SIG-M5 treated with dmso at 0.1 percent for 504 hours (cell line): Measurements from ENCODE around the gene KCNC2.

Experiments
- DNase-seq: peaks from one replicate; lab custom pipeline; 2025; ENCODE audit not compliant: unreplicated experiment; lab: John Stamatoyannopoulos, UW

The KCNC2 gene

DNA sequence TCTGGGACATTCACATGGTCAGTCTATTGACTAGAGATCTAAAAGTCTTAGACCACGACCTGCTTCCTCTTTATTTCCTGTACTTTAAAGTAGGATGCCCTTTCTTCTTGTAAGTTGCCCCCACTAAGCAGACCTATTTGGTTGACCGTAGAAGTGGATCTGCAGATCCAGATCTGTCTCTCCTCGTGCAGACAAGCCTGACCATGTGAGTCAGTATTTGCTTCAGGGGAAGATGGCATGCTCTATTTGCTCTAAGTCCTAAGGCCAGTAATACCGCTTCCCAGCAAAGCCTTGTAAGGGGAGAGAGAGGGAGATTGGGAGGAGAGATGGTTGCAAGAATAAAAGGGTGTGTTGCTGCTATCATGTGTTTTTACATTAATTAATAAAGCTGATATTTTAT, 46.8 kb downstream of the KCNC2 start:
- no peak for DNase-seq

DNA sequence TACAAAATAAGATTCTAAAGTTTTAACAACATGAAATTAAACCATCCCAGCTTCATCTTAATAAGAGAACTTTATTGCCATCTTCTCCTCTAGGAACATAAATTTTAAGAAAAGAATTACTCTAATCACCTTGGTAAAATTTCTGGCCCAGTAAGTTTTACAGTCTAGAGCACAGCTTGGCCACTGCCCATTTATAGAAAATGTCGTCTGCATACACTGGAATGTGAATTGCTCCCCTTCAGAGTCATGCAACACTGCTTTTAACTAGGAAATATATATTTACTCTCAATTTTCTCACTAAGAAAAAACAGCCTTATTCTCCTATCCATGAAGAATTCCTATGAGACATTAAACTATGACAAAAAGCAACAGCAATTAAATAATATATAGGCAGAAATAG, 48.2 kb downstream of the KCNC2 start:
- DNase-seq: no peak

DNA sequence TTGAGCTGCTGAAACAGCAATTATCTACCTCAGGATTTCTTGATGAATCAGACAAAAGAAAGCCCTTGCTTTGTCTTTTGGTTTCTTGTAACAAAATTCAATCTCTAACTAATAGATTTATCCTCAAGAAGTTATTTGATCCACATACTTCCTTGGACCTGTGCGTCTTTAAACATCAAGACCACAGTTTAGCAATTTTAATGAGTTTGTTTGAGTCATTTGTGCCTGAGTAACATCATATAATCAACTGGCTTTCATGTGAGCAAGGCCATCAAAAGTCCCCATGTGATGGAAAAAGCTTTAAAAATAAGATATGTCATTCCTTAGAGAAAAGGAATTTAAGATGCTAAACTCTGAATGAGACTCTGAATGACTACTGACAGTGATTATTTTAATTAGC, 52.3 kb downstream of the KCNC2 start:
- DNase-seq: no peak

DNA sequence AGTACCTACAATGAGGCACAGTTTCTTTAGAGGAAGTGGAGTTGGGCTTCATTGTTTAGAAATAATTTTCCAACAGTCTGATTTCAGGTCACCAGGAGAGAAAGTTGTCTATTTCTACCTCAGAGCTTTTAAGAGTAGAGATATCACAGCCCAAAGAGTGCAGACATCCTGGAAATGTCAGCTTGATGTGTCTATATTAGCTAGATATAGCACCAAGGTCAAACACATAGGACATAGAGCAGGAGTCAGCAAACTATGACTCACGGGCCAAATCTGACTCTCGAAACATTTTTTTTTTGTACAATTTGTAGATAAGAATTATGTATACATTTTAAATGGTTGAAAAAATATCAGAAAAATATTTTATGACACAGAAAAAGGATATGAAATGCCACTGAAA, 53.7 kb downstream of the KCNC2 start:
- no peak for DNase-seq

DNA sequence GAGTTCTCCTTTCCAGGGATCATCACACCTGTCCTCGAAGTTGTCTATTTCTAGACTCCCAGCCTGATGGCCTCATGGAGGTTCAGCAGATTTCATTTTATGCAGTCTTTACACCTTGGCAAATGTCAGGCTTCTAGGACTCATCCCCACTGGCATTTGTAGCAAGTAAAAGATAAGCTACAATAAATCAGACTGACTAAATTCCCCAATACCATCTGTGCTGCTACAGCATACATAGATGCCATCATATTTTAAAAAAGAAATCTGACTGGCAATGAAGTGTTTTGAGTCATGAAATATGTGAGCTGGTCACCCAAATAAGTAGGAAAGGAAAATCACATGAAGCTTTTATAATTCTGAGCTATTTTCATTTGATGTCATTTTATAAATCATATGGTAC, 55.3 kb downstream of the KCNC2 start:
- DNase-seq: no peak

DNA sequence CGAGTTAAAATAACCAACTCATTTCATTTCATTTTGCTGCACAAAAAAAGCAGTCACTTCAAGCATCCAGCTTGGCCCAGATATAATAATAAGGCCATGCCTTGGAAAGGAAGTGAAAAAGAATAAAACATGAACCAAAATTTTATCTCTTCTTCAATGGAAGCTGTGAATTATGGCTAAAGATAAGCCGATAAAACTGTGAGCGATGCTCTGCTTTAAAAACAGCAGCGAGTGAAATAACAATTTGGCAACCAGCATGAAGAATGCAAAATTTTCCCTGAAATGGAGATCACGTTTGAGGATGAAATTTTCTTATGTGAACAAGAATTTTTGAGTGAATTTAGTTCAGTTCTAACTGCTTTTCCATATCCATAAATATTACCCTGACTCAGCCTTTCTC, 70.4 kb downstream of the KCNC2 start:
- no peak for DNase-seq

DNA sequence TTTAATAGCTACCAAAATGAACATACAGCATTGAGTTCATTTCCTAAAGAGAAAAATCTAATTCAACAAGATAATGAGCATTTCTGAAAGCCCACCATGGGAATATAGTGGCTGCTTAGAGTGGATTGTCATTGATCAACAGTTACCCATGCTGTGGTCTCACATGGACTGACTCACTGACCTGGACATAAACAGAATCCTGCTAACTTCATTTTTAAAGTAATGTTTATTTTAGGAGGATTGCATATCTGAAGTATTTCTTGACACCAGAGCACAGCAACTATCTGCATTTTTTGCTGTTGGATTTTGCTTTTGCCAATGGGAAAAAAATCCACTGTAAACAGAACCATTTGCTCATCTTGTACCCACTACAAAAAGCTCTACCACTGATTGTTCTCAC, 71.7 kb downstream of the KCNC2 start:
- no peak for DNase-seq

DNA sequence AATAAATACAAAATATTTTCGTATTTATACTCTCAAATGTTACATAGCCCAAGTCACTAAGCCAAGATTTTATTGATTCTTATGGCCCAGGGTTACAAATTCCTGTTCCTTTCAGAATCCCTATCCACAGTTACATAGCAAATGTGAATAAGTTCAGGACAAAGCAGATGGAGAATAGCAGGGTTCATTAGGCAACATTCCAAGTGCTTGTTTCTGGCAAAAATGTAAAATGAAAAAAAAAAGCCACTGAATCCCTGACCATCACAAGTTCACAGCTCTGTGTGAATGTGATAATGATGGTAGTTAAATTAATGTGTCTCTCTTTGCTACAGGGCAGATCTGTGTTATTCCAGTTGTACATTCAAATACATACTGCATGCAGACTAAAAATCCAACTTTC, 74.6 kb downstream of the KCNC2 start:
- no peak for DNase-seq

DNA sequence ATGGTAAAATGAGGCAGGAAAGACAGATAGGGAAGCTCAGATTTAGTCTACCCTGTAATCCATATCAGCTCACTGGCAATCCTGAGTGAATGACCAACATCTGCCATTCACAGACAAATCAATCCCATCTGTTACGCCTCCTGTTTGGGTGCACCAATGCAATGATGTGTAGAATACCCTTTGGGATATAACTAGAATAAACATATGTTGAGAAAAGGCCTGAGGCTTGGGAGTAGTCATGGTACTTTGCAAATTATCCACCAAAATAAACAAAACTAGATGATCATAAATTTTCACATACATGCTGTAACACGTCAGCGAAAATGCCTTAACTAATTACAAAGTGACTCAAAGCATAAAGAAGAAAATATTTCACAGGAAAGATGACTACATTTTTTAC, 78.8 kb downstream of the KCNC2 start:
- DNase-seq: no peak

DNA sequence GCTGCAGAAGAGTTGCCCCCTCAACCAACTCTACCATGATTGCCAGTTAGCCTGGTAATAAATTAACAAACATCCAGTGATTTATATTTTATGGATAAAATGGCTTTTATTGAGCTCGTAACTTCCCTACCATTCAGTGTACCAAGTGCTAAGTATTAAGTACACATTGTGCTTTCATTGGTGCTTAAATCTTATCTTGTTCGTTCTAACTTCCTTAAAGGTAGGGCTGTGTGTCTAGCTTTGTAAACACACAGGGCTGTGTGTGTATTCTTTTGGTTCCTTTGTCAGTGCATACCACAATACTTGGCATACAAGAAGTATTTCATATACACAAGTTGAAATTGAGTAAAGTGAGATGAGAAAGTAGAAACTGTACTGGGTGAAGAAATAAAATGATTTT, 80.4 kb downstream of the KCNC2 start:
- no peak for DNase-seq

DNA sequence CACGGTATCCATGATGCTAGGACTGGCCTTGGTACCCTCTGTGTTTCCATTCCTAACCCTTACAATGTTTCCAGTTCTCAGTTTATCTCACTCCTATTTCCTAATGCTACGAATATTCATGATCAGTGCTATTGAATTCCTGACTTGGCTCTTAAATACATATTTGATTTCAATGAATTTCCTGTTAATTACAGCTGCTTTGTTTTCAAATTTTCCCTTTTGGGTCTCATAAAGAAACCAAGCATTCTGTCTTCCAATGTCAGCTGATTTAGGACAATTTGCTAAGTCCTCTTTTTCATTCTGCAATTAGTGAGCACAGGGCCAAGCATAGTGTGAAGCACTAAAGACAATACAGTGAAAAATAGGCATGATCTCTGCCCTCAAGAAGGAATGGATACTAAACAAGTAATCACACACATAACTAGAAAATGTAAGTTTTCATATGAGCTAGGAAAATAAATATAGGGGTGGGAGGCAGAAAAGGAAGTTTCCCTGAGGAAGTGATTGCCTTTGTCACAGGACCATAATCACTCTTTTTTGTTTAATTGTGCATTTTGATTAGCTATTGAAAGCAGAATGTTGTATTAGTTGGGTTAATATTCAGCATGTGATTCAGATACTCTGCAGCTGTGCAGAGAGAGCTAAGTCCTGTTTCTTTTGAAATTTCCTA, 88.5 kb downstream of the KCNC2 start:
- DNase-seq: no peak

DNA sequence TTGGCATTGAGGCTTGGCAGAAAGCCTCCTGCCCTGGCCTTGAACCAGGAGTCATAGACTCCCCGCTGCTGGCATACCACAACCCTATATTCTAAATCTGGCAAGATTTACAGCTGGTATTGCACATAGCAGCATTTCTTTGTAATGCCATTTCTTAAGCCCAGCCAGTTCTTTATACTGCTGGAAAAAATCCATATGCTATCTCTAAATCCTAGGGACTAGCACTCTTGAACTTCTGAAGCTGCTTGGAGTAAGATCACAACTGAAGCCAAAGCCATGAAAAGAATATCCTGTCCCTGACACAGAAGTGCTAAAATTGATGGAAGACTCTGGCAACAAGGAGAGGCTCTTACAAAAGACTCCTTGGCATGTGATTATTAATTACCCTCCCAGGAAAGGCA, 89.3 kb downstream of the KCNC2 start:
- no peak for DNase-seq

DNA sequence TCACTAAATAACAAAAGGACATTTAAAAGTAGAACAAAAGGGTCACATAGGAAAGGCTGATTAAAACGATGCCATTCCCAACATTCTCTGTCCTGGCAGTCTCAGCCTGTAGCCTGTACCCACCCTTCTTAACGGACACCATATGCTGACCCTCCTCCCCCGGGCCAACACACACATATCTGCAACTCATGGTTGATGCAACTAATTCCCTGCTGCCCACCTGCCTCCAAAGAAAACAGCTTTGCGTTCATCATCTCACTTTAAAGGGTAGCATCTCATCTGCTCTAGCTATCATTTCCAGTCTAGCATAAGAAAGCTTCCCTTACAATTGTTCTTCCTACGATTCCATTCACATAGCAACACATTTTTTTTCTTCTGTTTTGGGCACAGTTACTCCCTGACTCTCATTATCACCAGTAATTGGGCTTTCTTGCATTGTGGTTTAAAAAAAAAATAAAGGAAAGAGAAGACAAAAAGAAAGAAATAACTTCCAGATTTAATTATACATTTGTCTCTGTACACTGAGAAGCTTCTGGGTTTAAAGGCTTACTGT, 92.9 kb downstream of the KCNC2 start:
- no peak for DNase-seq

DNA sequence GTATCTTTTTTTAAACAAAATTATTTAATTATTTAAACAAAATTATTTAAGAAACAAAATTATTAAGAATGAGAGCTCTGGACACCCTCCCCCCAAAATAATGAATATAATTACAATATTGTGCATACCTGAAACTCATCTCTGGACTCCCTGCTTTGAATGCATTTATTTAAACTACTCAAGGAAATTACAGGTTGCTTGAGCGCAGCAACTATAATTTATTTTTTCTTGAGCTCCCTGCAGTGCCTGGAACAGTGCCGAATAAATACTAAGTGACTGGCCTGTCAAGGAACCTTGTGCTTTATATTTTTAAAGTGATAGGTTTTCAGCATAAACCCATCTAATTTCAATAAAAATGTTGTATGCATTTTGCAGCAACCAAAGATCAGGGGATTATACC, 93.9 kb downstream of the KCNC2 start:
- DNase-seq: no peak

DNA sequence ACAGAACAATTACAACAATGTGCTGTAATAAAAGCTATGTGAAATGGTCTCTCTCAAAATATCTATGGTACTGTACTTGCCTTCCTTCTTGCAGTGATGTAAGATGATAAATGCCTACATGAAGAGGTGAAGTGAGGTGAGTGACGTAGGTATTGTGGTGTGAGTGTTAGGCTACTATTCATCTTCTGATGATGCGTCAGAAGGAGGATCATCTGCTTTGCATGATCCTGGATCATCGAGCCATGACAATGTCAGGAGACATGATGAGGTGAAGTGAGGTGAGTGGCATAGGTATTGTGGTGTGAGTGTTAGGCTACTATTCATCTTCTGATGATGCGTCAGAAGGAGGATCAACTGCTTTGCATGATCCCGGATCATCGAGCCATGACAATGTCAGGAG, 105.8 kb downstream of the KCNC2 start:
- no peak for DNase-seq

DNA sequence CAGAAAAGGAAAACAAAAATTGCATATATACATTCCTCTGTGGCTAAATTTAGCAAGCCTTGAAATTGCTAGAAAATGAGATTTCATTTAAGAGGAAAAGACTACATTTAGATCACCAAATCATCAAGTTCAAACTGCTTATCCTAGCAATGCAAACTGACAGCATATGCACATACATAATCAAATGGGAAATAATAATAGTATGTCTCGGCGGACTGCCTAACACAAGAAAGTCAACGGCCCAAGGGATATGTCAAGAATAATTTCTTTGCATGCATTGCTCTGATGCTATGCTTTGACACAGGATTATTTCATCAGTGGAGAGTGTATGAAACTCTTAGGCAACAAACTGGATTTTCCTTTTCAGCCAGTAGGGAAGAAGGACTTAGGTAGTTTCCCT, 107.9 kb downstream of the KCNC2 start:
- no peak for DNase-seq

DNA sequence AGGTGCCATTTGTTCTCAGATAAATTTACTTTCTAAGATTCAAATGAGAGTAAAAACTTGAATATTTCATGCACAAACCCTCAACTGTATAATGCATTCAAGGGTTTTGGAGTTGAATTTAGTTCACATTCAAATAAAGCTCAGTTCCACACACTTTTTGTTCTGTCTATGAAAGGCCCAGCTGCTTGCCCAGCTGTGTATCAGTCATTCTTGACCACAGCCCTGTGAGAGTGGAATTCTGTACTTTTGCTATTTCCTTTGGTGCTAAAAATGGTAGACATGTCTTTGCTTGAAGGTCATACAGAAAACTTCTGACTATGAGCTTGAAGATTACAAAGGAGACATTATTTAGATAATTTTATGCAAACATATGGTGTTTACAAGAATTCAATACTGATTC, 110.4 kb downstream of the KCNC2 start:
- DNase-seq: no peak

DNA sequence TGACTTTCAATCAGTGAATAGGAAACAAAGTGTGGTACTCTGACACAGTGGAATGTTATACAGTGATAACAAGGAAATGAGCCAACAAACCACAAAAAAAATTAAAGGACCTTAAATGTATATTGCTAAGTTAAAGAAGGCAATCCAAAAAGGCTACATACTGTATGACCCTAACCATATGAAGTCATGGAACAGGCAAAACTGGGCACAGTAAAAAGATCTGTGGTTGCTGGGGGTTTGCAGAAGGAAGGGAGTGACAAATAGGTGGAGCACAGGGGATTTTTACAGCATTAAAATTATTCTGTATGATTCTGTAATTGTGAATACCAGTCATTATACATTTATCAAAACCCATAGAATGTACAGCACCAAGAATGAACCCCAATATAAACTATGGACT, 112.6 kb downstream of the KCNC2 start:
- DNase-seq: no peak

DNA sequence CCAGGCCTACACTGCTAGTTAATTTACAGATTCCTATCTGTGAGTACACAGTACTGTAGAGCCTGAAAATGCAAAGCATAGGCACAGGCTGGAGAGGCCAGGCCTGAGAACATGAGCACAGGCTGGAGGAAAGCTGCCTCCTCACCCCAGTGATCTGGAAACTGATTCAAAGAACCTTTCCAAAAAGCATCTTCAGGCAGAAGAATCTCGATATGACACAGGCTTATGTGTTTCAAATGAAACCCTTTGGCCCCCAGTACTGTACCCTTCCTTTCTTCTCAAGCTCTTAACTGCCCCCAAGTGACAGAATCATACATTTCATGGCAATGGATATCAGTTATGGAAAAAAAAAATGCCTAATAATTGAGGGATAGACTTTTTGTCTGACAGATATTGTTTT, 122.0 kb downstream of the KCNC2 start:
- no peak for DNase-seq

DNA sequence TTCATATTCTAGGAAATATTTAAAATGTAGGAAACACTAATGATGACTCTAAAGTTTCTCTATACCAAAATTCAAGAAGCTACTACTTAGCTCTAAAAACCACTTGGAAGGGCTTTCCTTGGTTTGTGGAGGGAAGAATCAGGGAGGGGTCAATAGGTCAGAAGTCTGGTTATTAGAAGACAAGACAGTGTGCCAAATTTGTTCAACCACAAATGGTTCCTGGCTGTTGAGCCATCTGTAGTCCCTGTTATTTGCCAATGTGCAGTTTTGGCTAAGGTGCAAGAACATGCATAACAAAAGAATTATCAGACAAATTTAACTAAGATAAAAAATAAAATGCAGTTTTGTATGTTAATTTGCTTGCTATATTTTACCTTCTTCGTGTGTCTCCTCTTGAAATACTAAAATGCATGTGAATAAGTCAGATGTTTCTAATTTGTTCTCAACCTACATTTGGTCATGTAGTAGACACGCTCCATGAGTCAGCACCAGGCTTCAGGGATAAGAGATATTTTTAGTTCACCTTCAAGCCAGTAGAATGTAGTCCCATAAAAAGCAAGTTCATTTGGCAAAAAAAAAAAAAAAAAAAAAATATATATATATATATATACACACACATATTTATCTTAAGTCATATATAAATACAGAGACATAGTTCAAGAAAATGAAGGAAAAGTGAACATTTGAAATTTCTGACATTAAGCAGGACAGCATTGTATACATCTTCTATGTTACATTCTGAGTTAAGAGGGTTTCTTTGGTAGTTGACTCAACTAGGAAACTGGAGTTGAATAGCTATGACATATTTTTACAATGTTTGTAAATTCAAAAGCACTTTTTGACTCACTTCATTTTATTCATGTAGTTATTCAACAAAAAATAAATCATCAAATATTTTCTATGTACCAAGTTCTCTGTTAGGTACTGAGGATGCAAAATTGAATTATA, 123.3 kb downstream of the KCNC2 start:
- no peak for DNase-seq

DNA sequence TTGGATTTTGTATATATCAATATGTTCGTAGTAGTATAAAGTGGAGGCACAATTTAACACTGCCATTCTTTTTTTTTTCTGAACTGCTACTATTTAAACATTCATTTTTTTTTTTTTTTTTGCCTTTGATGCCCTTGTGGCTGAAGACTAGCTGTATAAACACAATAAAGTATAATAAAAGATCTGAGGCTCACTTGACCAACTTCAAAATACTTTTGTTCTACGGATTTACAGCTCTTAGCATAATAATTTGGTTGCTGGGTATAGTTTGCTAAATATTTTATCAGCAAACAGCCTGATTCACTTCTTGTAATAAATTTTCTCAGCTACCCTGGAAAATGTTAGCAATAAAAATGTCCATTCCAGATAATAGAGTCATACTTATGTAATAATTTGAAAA, 128.3 kb downstream of the KCNC2 start:
- no peak for DNase-seq

DNA sequence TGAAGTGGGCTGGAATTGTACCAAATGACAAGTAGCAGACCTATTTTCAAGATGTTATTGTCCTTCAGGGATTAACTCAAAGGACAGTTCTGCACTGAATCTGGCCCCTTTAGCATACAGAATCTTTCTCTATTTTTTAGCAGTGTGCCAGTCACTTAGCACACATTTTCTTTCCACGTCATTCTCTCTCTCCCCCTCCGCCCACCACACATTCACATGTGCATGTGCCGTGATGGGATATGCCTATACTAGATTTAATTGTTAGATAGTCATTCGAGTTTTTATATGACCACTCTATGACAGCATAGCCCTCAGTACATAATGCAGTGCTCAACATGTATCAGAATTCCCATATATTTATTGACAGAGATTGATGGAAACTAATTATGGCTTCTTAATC, 129.1 kb downstream of the KCNC2 start:
- no peak for DNase-seq
